Smooth muscle cell of the brain vasculature (primary cell): Measurements from ENCODE around the gene PMM2.
"Not testable (repeated sequence)": the region's sequence is repeated elsewhere in the genome, so short reads cannot be mapped to it uniquely, and the experiment has no call there.

Experiments
- DNase-seq: peaks from one replicate; pipeline ENCODE4 v3.0.0-alpha.2; 2012; ENCODE audit warnings: low read depth, low spot score

PMM2 gene

GRCh38 chr16:8781797-8782196 is 15.8 kb upstream of the PMM2 start:
- no peak for DNase-seq

- DNase-seq: no peak
These were observed 15.0 kb upstream of the PMM2 start for GRCh38 chr16:8782673-8783072.

GRCh38 chr16:8785408-8785807 is 12.2 kb upstream of the PMM2 start:
- DNase-seq: no peak

- DNase-seq: not testable (repeated sequence)
These were observed 11.3 kb upstream of the PMM2 start for GRCh38 chr16:8786316-8786715.

- DNase-seq: no peak
These were observed 9.0 kb upstream of the PMM2 start for GRCh38 chr16:8788578-8789172.

GRCh38 chr16:8795091-8795490 is 2.5 kb upstream of the PMM2 start:
- no peak for DNase-seq

- DNase-seq: no peak
These were observed 1.8 kb upstream of the PMM2 start for GRCh38 chr16:8795818-8796217.

GRCh38 chr16:8796469-8797363 is 923 bp upstream of the PMM2 start:
- DNase-seq: no peak

GRCh38 chr16:8798174-8798527 is 512 bp downstream of the PMM2 start:
- DNase-seq: no peak

- DNase-seq: no peak
These were observed 1.0 kb downstream of the PMM2 start for GRCh38 chr16:8798535-8799157.

- no peak for DNase-seq
These were observed 4.1 kb downstream of the PMM2 start for GRCh38 chr16:8801701-8802100.

GRCh38 chr16:8803733-8804132 is 6.1 kb downstream of the PMM2 start:
- not testable (repeated sequence) for DNase-seq

GRCh38 chr16:8804313-8804712 is 6.7 kb downstream of the PMM2 start:
- no peak for DNase-seq

GRCh38 chr16:8806272-8806983 is 8.8 kb downstream of the PMM2 start:
- DNase-seq: no peak

- no peak for DNase-seq
These were observed 9.6 kb downstream of the PMM2 start for GRCh38 chr16:8807189-8807588.

GRCh38 chr16:8808009-8808408 is 10.4 kb downstream of the PMM2 start:
- DNase-seq: no peak

- DNase-seq: no peak
These were observed 11.1 kb downstream of the PMM2 start for GRCh38 chr16:8808613-8809353.

GRCh38 chr16:8812162-8812843 is 14.7 kb downstream of the PMM2 start:
- no peak for DNase-seq

- DNase-seq: no peak
These were observed 16.6 kb downstream of the PMM2 start for GRCh38 chr16:8814095-8814806.

- no peak for DNase-seq
These were observed 19.5 kb downstream of the PMM2 start for GRCh38 chr16:8816967-8817655.
